Transverse colon (tissue), 4 donors: Measurements from ENCODE around the gene MMP27. TPM values are rescaled to one million over a fixed set of nuclear protein-coding genes. Genes with fewer than 3 reads are reported as not detected.
A peak's percentile ranks its signal among the peaks of the same experiment; 100 is the strongest.

Source experiments
- DNase-seq: peaks from one replicate; pipeline ENCODE4 v3.0.0-alpha.2; 2019
- H3K27ac ChIP-seq, 4 donors: fragments of 200-600 bp; sonication (generic); 2 replicates each; pipeline ENCODE4 v1.5.1; 2016 to 2018; ENCODE audit warnings: inconsistent platforms in 4 of 4
- H3K27me3 ChIP-seq: fragments of 200-600 bp; sonication (generic); 2 replicates; pipeline ENCODE4 v1.5.1; 2017; ENCODE audit warnings: inconsistent platforms
- H3K36me3 ChIP-seq, 4 donors: fragments of 200-600 bp; sonication (generic); 2 replicates each; pipeline ENCODE4 v1.5.1; 2017 to 2019; ENCODE audit warnings: inconsistent platforms in 4 of 4
- H3K4me1 ChIP-seq, 4 donors: fragments of 200-600 bp; sonication (generic); 2 replicates each; pipeline ENCODE4 v1.5.1; 2017 to 2020; ENCODE audit warnings: inconsistent platforms in 4 of 4
- H3K4me3 ChIP-seq, 4 donors: fragments of 200-600 bp; sonication (generic); 1 replicate in 1 of 4; 2 replicates in 3 of 4; pipeline versions ENCODE4 v1.5.1 to v1.6.1; 2017 to 2019; ENCODE audit warnings: inconsistent platforms in 4 of 4
- H3K9me3 ChIP-seq, 2 donors: fragments of 200-600 bp; sonication (generic); 2 replicates each; pipeline ENCODE4 v1.5.1; 2017 to 2019; ENCODE audit warnings: inconsistent platforms in 2 of 2
- EP300 ChIP-seq: sonication (generic); formaldehyde crosslinking; IDR thresholded peaks from one replicate; pipeline ENCODE4 v1.6.1; 2017; ENCODE audit warnings: antibody characterized with exemption, low read depth
- POLR2A ChIP-seq: fragments of 450-650 bp; IDR thresholded peaks from one replicate; pipeline ENCODE4 v1.6.1; 2016; ENCODE audit warnings: antibody characterized with exemption, mild to moderate bottlenecking, moderate library complexity
- POLR2AphosphoS5 ChIP-seq, 3 donors: sonication (generic); formaldehyde crosslinking; IDR thresholded peaks; one replicate each; pipeline ENCODE4 v1.6.1; 2016; ENCODE audit warnings: antibody characterized with exemption in 3 of 3
- WGBS, 2 donors: methylation state at CpG; one replicate each; pipeline ENCODE4 v1.1.5; 2018; ENCODE audit warnings: low coverage in 1 of 2; 5-methylcytosine and 5-hydroxymethylcytosine counted together
- in situ Hi-C, 4 donors: fragments of 200-750 bp; cut with MboI; loops; one replicate each; pipeline versions ENCODE4 v1.15.0 to v1.15.1; 2017; ENCODE audit warnings: low sequenced_read_pairs in 3 of 4, low pct_ligation_motif_present in 1 of 4, low pct_unique_long_range_greater_than_20kb in 1 of 4
- intact Hi-C: fragments of 100-400 bp; cut with DNase I; formaldehyde crosslinking; loops from one replicate; pipeline ENCODE4 v1.15.1; 2023; ENCODE audit warnings: low total_unique reads
- total RNA-seq, 4 donors: library from RNA; depleted of rRNA; stranded (reverse); fragments of >200 nt; gene quantifications; one replicate each; pipeline ENCODE4 v1.1.0, GENCODE V29; 2016
- TF ChIP-seq, protein P1 (sequence below), 5 experiments: fragments of 200-600 bp in 3 of 5; fragments of 450-650 bp in 2 of 5; sonication (generic) in 3 of 5; IDR thresholded peaks; 1 replicate in 2 of 5; 2 replicates in 3 of 5; pipeline ENCODE4 v1.5.1; 2016 to 2017; ENCODE audit warnings: antibody characterized with exemption in 5 of 5, inconsistent platforms in 3 of 5, mild to moderate bottlenecking in 2 of 5, moderate library complexity in 1 of 5

MMP27 gene
- total RNA-seq, 4 donors from 2014 or later, result 0.27 TPM; not detected in 3

DNA sequence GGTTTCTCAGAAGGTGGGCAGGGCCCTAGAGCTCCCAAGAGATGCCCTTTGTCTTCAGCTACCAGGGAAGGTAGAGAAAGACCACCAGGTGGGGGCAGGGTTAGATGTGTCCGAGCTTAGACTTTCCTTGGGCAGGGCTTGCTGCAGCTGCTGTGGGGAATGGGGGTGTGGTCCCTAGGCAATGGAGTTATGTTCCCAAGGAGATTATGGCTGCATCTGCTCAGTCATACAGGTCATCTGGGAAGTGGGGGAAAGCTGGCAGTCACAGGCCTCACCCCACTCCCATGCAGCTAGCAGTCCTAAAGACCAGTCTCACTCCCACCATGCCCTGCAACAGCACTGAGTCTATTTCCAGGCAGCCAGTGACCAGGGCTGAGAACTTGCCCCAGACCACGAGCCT is 29.5 kb downstream of the MMP27 start:
- in situ Hi-C loops (loop anchor here in 1 of 4 donors (25.0 kb wide), 1 partner anchor 589 kb away; no protein-coding TSS in a partner anchor), intact Hi-C loops (no loop called here)
- Histone ChIP-seq H3K4me1 (no peaks in the 10 kb centered on the region), H3K9me3 (no peaks in the 10 kb centered on the region), H3K27me3 (no peaks in the 10 kb centered on the region), H3K36me3 (no peaks in the 10 kb centered on the region), H3K27ac (no peak overlapping the region), H3K4me3 (no peak overlapping the region)
- no peak for TF ChIP-seq POLR2AphosphoS5 (IDR thresholded peaks at IDR 0.05)
- no peak for TF ChIP-seq POLR2A
- TF ChIP-seq, protein P1, sequence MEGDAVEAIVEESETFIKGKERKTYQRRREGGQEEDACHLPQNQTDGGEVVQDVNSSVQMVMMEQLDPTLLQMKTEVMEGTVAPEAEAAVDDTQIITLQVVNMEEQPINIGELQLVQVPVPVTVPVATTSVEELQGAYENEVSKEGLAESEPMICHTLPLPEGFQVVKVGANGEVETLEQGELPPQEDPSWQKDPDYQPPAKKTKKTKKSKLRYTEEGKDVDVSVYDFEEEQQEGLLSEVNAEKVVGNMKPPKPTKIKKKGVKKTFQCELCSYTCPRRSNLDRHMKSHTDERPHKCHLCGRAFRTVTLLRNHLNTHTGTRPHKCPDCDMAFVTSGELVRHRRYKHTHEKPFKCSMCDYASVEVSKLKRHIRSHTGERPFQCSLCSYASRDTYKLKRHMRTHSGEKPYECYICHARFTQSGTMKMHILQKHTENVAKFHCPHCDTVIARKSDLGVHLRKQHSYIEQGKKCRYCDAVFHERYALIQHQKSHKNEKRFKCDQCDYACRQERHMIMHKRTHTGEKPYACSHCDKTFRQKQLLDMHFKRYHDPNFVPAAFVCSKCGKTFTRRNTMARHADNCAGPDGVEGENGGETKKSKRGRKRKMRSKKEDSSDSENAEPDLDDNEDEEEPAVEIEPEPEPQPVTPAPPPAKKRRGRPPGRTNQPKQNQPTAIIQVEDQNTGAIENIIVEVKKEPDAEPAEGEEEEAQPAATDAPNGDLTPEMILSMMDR (IDR thresholded peaks at IDR 0.05), result no peak
- TF ChIP-seq EP300, result no peak
- WGBS, 2 donors, result 75% methylated on average over 2 of the region's 2 CpGs; no CpG with 5 or more reads in 1 of the 2 donors
- DNase-seq, result no peak

DNA sequence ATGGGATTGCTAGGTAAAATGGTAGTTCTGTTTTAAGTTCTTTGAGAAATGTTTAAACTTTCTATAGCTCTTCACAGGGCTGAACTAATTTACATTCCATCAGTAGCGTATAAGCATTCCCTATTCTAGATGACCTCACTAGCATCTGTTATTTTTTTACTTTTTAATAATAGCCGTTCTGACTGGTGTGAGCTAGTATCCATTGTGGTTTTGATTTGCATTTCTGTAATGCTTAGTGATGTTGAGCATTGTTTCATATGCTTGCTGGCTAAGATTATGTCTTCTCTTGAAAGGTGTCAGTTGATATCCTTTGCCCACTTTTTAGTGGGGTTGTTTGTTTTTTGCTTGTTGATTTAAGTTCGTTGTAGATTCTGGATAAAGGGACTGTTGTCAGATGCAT is 35.9 kb downstream of the MMP27 start:
- H3K4me1 ChIP-seq, result no peaks in the 10 kb centered on the region
- H3K36me3 ChIP-seq, result no peaks in the 10 kb centered on the region
- in situ Hi-C loops, result loop anchor here in 1 of 4 donors (25.0 kb wide), 1 partner anchor 332 kb away; the partner anchor contains the start of gene BIRC2
- WGBS, 2 donors, result 61 to 64% methylated on average over 3 of the region's 3 CpGs
- no peaks in the 10 kb centered on the region for H3K9me3 ChIP-seq
- intact Hi-C loops, result loop anchor here (10.0 kb wide), 1 partner anchor 385 kb away; no protein-coding TSS in a partner anchor
- no peak overlapping the region for H3K27ac ChIP-seq
- no peaks in the 10 kb centered on the region for H3K27me3 ChIP-seq
- no peak for TF ChIP-seq EP300
- TF ChIP-seq POLR2A, result no peak
- no peak for TF ChIP-seq POLR2AphosphoS5 (IDR thresholded peaks at IDR 0.05)
- TF ChIP-seq, protein P1 (IDR thresholded peaks at IDR 0.05), result no peak
- DNase-seq, result no peak
- H3K4me3 ChIP-seq, result no peak overlapping the region

DNA sequence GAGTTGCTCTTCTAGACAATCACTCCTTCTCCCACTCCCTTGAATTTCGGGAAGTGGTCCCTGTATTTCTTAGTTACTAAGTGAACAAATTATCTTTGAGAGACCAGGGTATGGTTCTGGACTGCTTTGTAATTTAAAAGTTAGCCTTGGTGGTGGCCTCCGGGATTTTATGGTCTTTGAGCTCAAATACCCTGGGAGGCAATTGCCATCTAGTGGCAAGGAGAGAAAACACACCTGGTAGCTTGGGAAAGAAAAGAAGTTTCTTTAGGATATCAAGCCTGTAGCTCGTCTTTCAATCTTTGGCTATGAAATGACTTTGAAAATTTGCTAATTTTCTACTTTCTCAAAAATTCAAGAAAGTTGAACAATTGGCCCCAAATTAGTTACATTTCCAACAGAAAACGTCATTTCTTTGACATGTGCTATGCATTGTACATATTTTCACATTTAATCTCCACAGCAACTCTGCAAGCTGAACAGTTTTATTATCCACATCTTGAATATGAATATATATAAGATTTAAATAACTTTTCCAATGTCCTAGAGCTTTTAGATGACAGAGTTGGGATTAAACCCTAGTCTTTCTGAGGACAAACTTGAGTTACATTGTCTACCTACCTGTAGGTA is 39.1 kb downstream of the MMP27 start:
- in situ Hi-C loops (loop anchor here in 1 of 4 donors (25.0 kb wide), 1 partner anchor 329 kb away; the partner anchor contains the start of gene BIRC2), intact Hi-C loops (loop anchor here (10.0 kb wide), 1 partner anchor 382 kb away; no protein-coding TSS in a partner anchor)
- Histone ChIP-seq H3K4me1 (no peaks in the 10 kb centered on the region), H3K36me3 (no peaks in the 10 kb centered on the region), H3K9me3 (no peaks in the 10 kb centered on the region), H3K27me3 (no peaks in the 10 kb centered on the region), H3K4me3 (no peak overlapping the region), H3K27ac (no peak overlapping the region)
- TF ChIP-seq POLR2A, result no peak
- TF ChIP-seq, protein P1 (IDR thresholded peaks at IDR 0.05), result peak; percentile 79 to 87 (median 81)
- 12 to 13% methylated on average over 4 of the region's 4 CpGs for WGBS, 2 donors
- peak; percentile 18 for DNase-seq

DNA sequence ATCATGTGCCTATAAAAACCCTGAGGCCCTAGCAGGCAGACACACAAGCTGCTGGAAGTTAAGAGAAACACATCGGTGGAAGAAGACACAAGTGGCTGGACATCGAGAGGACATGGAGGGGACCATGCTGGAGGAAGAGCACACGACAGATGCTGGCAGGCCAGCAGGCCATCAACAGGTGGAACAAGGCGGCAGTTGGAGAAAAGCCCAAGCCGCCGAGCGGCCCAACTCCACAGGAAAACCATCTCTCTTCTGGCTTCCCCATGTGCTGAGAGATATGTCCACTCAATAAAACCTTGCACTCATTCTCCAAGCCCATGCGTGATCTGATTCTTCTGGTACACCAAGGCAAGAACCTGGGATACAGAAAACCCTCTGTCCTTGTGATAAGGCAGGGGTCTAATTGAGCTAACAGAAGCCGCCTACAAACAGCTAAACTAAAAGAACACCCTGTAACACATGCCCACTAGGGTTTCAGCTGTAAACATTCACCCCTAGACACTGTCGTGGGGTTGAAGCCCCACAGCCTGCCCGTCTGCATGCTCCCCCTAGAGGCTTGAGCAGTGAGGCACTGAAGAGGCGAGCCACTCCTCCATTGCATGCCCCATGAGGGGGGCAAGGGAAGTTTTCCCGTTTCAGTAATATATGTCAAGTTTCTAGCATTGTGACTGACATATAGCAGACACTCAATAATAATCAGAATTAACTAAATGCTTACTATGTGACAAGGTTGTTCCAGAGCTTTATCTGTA is 41.4 kb downstream of the MMP27 start:
- no peak overlapping the region for H3K27ac ChIP-seq
- DNase-seq, result no peak
- H3K9me3 ChIP-seq, result no peaks in the 10 kb centered on the region
- no peak overlapping the region for H3K4me3 ChIP-seq
- TF ChIP-seq, protein P1 (IDR thresholded peaks at IDR 0.05), result peak in 1 of 5 experiments; percentile 8
- no peak for TF ChIP-seq POLR2AphosphoS5 (IDR thresholded peaks at IDR 0.05)
- no peaks in the 10 kb centered on the region for H3K27me3 ChIP-seq
- in situ Hi-C loops, result loop anchor here in 1 of 4 donors (25.0 kb wide), 1 partner anchor 327 kb away; the partner anchor contains the start of gene BIRC2
- H3K36me3 ChIP-seq, result no peaks in the 10 kb centered on the region
- H3K4me1 ChIP-seq, result no peaks in the 10 kb centered on the region
- intact Hi-C loops, result loop anchor here (2.0 to 10.0 kb wide), 2 partner anchors 319 to 379 kb away; no protein-coding TSS in a partner anchor
- 80 to 82% methylated on average over 2 to 13 of the region's 13 CpGs for WGBS, 2 donors
